Mammary epithelial cell (primary cell): ENCODE results near the gene C20orf96.

Experiments used
- EZH2 ChIP-seq: IDR thresholded peaks from 2 replicates; pipeline ENCODE4 v1.6.1; 2012; ENCODE audit warnings: low read length, inconsistent platforms, borderline replicate concordance
- TF ChIP-seq, protein P1 (sequence below), 2 donors: IDR thresholded peaks in 1 of 2; conservative IDR thresholded peaks in 1 of 2; 2 replicates each; pipeline ENCODE4 v1.5.1; 2011 to 2012; ENCODE audit warnings: inconsistent platforms in 2 of 2, low read length in 2 of 2, mild to moderate bottlenecking in 2 of 2, control low read depth in 1 of 2, low read depth in 1 of 2; ENCODE audit not compliant: insufficient read depth in 1 of 2; ENCODE audit errors: extremely low read depth in 1 of 2

DNA sequence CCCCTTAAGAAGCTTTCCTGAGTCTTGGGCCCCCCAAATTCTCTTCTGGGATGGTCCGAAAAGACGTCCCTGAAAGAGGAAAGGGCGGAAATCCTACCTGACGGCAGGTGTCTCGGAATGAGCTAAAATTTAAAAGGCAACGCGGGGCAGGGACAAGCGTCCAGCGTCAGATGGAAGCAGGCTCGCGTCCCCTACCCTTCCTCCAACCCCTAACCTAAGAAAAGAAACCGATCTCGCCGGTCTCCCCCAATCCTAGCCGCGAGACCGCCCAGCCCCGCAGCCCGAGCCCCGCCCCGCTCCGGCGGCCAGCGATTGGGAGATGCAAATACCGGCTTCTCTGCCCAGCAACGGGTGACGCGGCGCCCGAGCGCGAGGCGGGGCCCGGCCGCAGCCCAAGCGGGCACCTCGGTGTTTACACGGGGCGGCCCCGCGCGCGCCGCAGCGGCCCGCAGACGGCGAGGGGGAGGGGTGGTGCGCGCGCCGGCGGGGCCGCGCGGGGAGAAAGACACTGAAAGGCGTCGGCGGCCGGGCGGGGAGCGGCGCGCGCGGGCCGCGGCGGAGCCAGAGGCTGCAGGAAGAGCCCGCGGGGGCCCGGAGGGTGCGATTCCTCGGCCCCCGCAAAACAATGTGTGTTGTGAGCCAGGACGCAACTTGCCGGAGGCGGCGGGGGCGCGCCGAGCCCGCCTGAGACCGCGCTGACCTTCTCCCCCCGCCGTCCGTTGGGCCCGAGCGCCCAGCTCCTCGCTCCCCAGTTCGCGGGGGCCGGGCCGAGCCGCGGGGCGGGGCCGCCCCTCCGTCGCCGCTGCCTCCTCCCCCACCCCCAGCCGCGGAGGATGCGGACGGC is 34.7 kb upstream of the C20orf96 start, which contains the start of gene SOX12:
- TF ChIP-seq, protein P1, sequence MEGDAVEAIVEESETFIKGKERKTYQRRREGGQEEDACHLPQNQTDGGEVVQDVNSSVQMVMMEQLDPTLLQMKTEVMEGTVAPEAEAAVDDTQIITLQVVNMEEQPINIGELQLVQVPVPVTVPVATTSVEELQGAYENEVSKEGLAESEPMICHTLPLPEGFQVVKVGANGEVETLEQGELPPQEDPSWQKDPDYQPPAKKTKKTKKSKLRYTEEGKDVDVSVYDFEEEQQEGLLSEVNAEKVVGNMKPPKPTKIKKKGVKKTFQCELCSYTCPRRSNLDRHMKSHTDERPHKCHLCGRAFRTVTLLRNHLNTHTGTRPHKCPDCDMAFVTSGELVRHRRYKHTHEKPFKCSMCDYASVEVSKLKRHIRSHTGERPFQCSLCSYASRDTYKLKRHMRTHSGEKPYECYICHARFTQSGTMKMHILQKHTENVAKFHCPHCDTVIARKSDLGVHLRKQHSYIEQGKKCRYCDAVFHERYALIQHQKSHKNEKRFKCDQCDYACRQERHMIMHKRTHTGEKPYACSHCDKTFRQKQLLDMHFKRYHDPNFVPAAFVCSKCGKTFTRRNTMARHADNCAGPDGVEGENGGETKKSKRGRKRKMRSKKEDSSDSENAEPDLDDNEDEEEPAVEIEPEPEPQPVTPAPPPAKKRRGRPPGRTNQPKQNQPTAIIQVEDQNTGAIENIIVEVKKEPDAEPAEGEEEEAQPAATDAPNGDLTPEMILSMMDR (conservative IDR thresholded peaks at IDR 0.05 in 1 of 2, IDR thresholded peaks at IDR 0.05 in 1 of 2; ENCODE audit: extremely low read depth in 1 of 2, insufficient read depth in 1 of 2, low read depth in 1 of 2, low read length in 2 of 2), result no peak
- TF ChIP-seq EZH2, result no peak
